Measurements from ENCODE around the gene APOL1. TPM values are rescaled to one million over a fixed set of nuclear protein-coding genes. Genes with fewer than 3 reads are reported as not detected.
A peak's percentile ranks its signal among the peaks of the same experiment; 100 is the strongest.

APOL1 gene
- total and polyA plus RNA-seq, 10 of the 15 experiments (the other 5 are each of a cell fraction or from before 2014, with no cell fraction given): 9.0 to 42.0 (median 17.6) TPM

GRCh38 chr22:36221799-36222751 lies 30.9 kb upstream of the APOL1 start (continued):
- TF ChIP-seq CBX3 (IDR thresholded peaks at IDR 0.05; ENCODE audit: borderline replicate concordance, low read depth) (no peak), SUPT20H (IDR thresholded peaks at IDR 0.05; ENCODE audit: borderline replicate concordance, control insufficient read depth, low read depth, low read length) (no peak), RCOR1 (conservative IDR thresholded peaks at IDR 0.05; ENCODE audit: low read depth, low read length) (no peak), YY1 (IDR thresholded peaks at IDR 0.05; ENCODE audit: low read depth, low read length) (peak; percentile 48; the same call in 1 of the 2 replicates), KLF5 (IDR thresholded peaks at IDR 0.05; ENCODE audit: partially characterized antibody) (no peak), ZNF24 (IDR thresholded peaks at IDR 0.05) (no peak), RAD21 (IDR thresholded peaks at IDR 0.05; ENCODE audit: insufficient read depth, low read depth, low read length) (peak; percentile 67), GATAD2B (conservative IDR thresholded peaks at IDR 0.05; ENCODE audit: low read depth) (no peak), ETV6 (conservative IDR thresholded peaks at IDR 0.05 in 1 of 2, IDR thresholded peaks at IDR 0.05 in 1 of 2; ENCODE audit: borderline replicate concordance in 1 of 2, low read depth in 1 of 2) (no peak), BMI1 (IDR thresholded peaks at IDR 0.05; ENCODE audit: borderline replicate concordance) (no peak)

DNA sequence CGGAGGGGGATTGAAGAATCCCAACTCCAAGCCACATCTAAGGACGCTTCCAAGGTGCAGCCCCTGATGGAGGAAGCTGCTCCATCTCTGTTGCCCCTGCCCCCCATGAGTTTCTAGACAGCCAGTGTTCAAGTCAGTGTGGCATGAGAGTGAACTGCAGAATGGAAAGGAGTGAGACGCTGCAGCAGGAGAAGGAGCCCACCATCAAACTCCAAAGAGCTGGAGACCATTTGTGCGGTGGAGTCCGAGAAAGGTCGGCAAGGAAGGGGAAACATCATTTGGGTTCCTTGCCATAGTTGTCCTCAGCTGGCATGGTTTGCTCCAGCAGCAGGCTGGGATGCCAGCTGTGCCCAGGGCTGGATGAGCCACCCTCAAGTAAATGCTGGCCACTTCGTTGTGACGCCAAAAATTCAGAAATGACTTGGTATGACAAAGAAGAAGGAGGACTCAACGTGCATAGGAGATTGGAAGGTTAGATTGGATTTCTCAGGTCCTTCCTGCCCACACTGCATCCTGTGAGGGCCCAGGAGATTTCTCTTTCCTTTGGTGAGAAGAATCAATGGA lies 30.0 kb upstream of the APOL1 start:
- H3K4me2 ChIP-seq (ENCODE audit: control insufficient read depth, insufficient read depth): no peak overlapping the region
- 75% methylated on average over 9 of the region's 9 CpGs for WGBS (ENCODE audit: insufficient coverage, insufficient replicate concordance, low lambda C conversion rate, missing lambda C conversion rate)
- DNase-seq (ENCODE audit: low read depth, low spot score): no peak
- H2AFZ ChIP-seq (ENCODE audit: control insufficient read depth, low read depth, low read length): no peak overlapping the region
- intact Hi-C loops (cut with micrococcal nuclease; ENCODE audit: unreplicated experiment): no loop called here
- ChIA-PET POLR2A (no interaction called here), CTCF (interaction anchor here (0.7 to 4.0 kb wide), 5 partner anchors 15 to 98 kb away, joined by 3 to 32 read pairs (median 4); no protein-coding TSS in a partner anchor), RAD21 (ENCODE audit: unreplicated experiment) (interaction anchor here (0.8 to 2.2 kb wide), 2 partner anchors 25 to 28 kb away, joined by 3 to 8 read pairs; no protein-coding TSS in a partner anchor), SMC1A (ENCODE audit: uncharacterized antibody, unreplicated experiment) (interaction anchor here (1.3 to 1.5 kb wide), 2 partner anchors 16 to 28 kb away, joined by 4 to 7 read pairs; partner anchors contain the start of gene APOL2)
- no peaks in the 10 kb centered on the region for H3K79me2 ChIP-seq (ENCODE audit: control insufficient read depth, insufficient read depth, low read length)
- no TSS peak for BruUV-seq (replicated peaks)
- H3K27ac ChIP-seq (ENCODE audit: control insufficient read depth, insufficient read depth): no peak overlapping the region
- no peak for ATAC-seq
- no peak overlapping the region for H3K9ac ChIP-seq (ENCODE audit: control insufficient read depth, insufficient read depth, low read length)
- H3K4me3 ChIP-seq: no peak overlapping the region
- no peaks in the 10 kb centered on the region for H3K27me3 ChIP-seq (replicated peaks in 1 of 2; ENCODE audit: control insufficient read depth in 2 of 2, insufficient read depth in 2 of 2, low read length in 1 of 2)
- in situ Hi-C loops (cut with MboI): no loop called here
- no peaks in the 10 kb centered on the region for H3K9me3 ChIP-seq (replicated peaks; ENCODE audit: control insufficient read depth, insufficient read depth, low read length)
- no peak for TF ChIP-seq ZNF274 (IDR thresholded peaks at IDR 0.05; ENCODE audit: insufficient read depth, insufficient read length)
- TF ChIP-seq BHLHE40 (IDR thresholded peaks at IDR 0.05; ENCODE audit: borderline replicate concordance in 1 of 2, low read depth in 2 of 2, low read length in 1 of 2): no peak
- no peak for TF ChIP-seq EP300 (IDR thresholded peaks at IDR 0.05; ENCODE audit: borderline replicate concordance in 1 of 2, control insufficient read depth in 1 of 2, low read depth in 2 of 2, low read length in 2 of 2)
- no peak for TF ChIP-seq JUND (IDR thresholded peaks at IDR 0.05; ENCODE audit: low read depth, low read length)
- TF ChIP-seq, protein P1, sequence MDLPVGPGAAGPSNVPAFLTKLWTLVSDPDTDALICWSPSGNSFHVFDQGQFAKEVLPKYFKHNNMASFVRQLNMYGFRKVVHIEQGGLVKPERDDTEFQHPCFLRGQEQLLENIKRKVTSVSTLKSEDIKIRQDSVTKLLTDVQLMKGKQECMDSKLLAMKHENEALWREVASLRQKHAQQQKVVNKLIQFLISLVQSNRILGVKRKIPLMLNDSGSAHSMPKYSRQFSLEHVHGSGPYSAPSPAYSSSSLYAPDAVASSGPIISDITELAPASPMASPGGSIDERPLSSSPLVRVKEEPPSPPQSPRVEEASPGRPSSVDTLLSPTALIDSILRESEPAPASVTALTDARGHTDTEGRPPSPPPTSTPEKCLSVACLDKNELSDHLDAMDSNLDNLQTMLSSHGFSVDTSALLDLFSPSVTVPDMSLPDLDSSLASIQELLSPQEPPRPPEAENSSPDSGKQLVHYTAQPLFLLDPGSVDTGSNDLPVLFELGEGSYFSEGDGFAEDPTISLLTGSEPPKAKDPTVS (IDR thresholded peaks at IDR 0.05; ENCODE audit: low read depth, low read length): no peak
- no peak for TF ChIP-seq IKZF2 (IDR thresholded peaks at IDR 0.05)
- TF ChIP-seq BMI1 (IDR thresholded peaks at IDR 0.05; ENCODE audit: borderline replicate concordance): no peak
- no peak for FAIRE-seq
- H4K20me1 ChIP-seq (ENCODE audit: control insufficient read depth, insufficient read depth): no peaks in the 10 kb centered on the region
- no peaks in the 10 kb centered on the region for H3K4me1 ChIP-seq (ENCODE audit: control insufficient read depth, insufficient read depth, low read length)
- H3K36me3 ChIP-seq (ENCODE audit: control insufficient read depth in 2 of 2, insufficient read depth in 2 of 2, low read length in 1 of 2): peaks cover 0 to 4% of the 10 kb centered on the region in 2 experiments
